ENCODE results near the gene SLC27A5. TPM values are rescaled to one million over a fixed set of nuclear protein-coding genes. Genes with fewer than 3 reads are reported as not detected.

Gene SLC27A5
- total RNA-seq = 1 to 10 TPM; 2.6 to 7.4 (median 5.5) TPM

- H3K9me3 ChIP-seq = no peaks in the 10 kb centered on the region
- TF ChIP-seq POLR2A (IDR thresholded peaks at IDR 0.05) = no peak
- no peak for TF ChIP-seq EP300 (IDR thresholded peaks at IDR 0.05)
- TF ChIP-seq POLR2AphosphoS5 (IDR thresholded peaks at IDR 0.05) = no peak
- TF ChIP-seq, protein P1, sequence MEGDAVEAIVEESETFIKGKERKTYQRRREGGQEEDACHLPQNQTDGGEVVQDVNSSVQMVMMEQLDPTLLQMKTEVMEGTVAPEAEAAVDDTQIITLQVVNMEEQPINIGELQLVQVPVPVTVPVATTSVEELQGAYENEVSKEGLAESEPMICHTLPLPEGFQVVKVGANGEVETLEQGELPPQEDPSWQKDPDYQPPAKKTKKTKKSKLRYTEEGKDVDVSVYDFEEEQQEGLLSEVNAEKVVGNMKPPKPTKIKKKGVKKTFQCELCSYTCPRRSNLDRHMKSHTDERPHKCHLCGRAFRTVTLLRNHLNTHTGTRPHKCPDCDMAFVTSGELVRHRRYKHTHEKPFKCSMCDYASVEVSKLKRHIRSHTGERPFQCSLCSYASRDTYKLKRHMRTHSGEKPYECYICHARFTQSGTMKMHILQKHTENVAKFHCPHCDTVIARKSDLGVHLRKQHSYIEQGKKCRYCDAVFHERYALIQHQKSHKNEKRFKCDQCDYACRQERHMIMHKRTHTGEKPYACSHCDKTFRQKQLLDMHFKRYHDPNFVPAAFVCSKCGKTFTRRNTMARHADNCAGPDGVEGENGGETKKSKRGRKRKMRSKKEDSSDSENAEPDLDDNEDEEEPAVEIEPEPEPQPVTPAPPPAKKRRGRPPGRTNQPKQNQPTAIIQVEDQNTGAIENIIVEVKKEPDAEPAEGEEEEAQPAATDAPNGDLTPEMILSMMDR (IDR thresholded peaks at IDR 0.05) = no peak
- ATAC-seq = no peak
- no peaks in the 10 kb centered on the region for H3K27me3 ChIP-seq
- WGBS, 2 donors (ENCODE audit: low coverage in 1 of 2) = 60 to 67% methylated on average over 1 of the region's 25 CpGs
- H3K27ac ChIP-seq = no peak within 1 kb of the TSS
- H3K4me1 ChIP-seq = peaks cover 0 to 37% (median 11%) of the 10 kb centered on the region in 3 donors
- H3K36me3 ChIP-seq = peaks cover 0 to 15% of the 10 kb centered on the region in 2 donors
- H3K4me3 ChIP-seq = no peak within 1 kb of the TSS
Observed at GRCh38 chr19:58511353-58512208, at the start of gene SLC27A5. Gene SLC27A5 (minus strand): TSS chr19:58511992. CDS start chr19:58511955, 37 bp downstream.

- Histone ChIP-seq H3K9me3 (no peaks in the 10 kb centered on the region), H3K4me3 (no peak overlapping the region), H3K36me3 (peaks cover 0 to 14% of the 10 kb centered on the region in 2 donors), H3K27me3 (no peaks in the 10 kb centered on the region), H3K4me1 (peaks cover 6 to 67% (median 45%) of the 10 kb centered on the region in 3 donors), H3K27ac (no peak overlapping the region)
- ATAC-seq = no peak
- no peak for TF ChIP-seq POLR2A (IDR thresholded peaks at IDR 0.05)
- TF ChIP-seq, protein P1 (IDR thresholded peaks at IDR 0.05) = peak in 1 of 4 experiments; percentile 6
Observed at GRCh38 chr19:58560921-58561320, 49.1 kb upstream of the SLC27A5 start.

GRCh38 chr19:58560007-58560887 lies 48.5 kb upstream of the SLC27A5 start:
- no peak for ATAC-seq
- H3K27ac ChIP-seq = peak overlapping the region; percentile 88 to 100 (median 100)

GRCh38 chr19:58559275-58560006 lies 47.6 kb upstream of the SLC27A5 start:
- Histone ChIP-seq H3K9me3 (no peaks in the 10 kb centered on the region), H3K27ac (peak overlapping the region; percentile 88 to 100 (median 100)), H3K4me3 (peak overlapping the region; percentile 52 to 91), H3K36me3 (peaks cover 0 to 18% of the 10 kb centered on the region in 2 donors), H3K27me3 (no peaks in the 10 kb centered on the region), H3K4me1 (peaks cover 6 to 76% (median 52%) of the 10 kb centered on the region in 3 donors)
- whole genome bisulfite sequencing, 2 donors (ENCODE audit: low coverage in 1 of 2) = 1 to 20% methylated on average over 3 to 20 of the region's 33 CpGs
- TF ChIP-seq, protein P1 (IDR thresholded peaks at IDR 0.05) = no peak
- TF ChIP-seq EP300 (IDR thresholded peaks at IDR 0.05) (no peak), POLR2A (IDR thresholded peaks at IDR 0.05) (peak; percentile 43 to 65), POLR2AphosphoS5 (IDR thresholded peaks at IDR 0.05) (peak; percentile 75)
- ATAC-seq = peak; percentile 70

More at GRCh38 chr19:58560007-58560887, 48.5 kb upstream of the SLC27A5 start:
- peaks cover 6 to 74% (median 52%) of the 10 kb centered on the region in 3 donors for H3K4me1 ChIP-seq
- H3K9me3 ChIP-seq = no peaks in the 10 kb centered on the region
- 91% methylated on average over 4 of the region's 8 CpGs; no CpG with 5 or more reads in 1 of the 2 donors for WGBS, 2 donors (ENCODE audit: low coverage in 1 of 2)
- TF ChIP-seq EP300 (IDR thresholded peaks at IDR 0.05) (no peak), POLR2AphosphoS5 (IDR thresholded peaks at IDR 0.05) (no peak), POLR2A (IDR thresholded peaks at IDR 0.05) (no peak)
- peaks cover 0 to 18% of the 10 kb centered on the region in 2 donors for H3K36me3 ChIP-seq
- no peaks in the 10 kb centered on the region for H3K27me3 ChIP-seq
- peak overlapping the region in 1 of 2 donors; percentile 91 for H3K4me3 ChIP-seq
